ENCODE results near the gene NEK6.

Gene NEK6

GRCh38 chr9:124389146-124389939 is 131.6 kb downstream of the NEK6 start:
- in situ Hi-C loops (cut with HindIII; ENCODE audit: low sequenced_read_pairs), result loop anchor here (10.0 kb wide), 1 partner anchor 265 kb away; no protein-coding TSS in a partner anchor

- in situ Hi-C loops (cut with HindIII; ENCODE audit: low sequenced_read_pairs), result no loop called here
These were observed 133.3 kb downstream of the NEK6 start for GRCh38 chr9:124390794-124391658.

DNA sequence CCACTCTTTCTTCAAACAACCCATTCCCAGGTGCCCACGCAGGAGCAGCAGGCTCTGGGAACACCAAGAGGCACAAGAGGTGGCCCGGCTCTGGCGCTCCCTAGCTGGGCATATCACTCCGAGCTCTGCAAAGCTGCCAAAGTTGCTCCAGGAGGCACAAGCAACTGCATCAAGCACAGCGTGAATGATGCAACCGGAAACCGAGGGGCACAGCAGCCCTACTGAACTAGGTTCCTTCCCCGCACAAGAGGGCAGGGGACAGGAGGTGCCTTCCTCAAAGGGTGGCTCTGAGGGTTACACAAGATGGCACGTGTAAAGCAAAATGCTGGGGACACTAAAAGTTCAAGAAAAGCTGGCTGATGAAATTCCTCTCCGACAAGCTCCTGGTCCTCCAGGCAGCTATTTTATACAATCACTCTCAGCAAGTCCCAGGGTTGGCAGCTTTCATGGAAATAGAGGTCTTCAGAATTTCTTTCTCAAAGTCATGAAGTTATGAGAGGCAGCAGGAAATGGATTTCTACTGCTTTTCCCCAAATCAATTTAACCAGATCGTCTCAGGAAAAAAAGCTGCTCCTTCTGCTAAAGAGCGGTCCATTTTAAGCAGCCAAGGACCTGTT is 134.6 kb downstream of the NEK6 start:
- in situ Hi-C loops (cut with HindIII; ENCODE audit: low sequenced_read_pairs), result no loop called here

DNA sequence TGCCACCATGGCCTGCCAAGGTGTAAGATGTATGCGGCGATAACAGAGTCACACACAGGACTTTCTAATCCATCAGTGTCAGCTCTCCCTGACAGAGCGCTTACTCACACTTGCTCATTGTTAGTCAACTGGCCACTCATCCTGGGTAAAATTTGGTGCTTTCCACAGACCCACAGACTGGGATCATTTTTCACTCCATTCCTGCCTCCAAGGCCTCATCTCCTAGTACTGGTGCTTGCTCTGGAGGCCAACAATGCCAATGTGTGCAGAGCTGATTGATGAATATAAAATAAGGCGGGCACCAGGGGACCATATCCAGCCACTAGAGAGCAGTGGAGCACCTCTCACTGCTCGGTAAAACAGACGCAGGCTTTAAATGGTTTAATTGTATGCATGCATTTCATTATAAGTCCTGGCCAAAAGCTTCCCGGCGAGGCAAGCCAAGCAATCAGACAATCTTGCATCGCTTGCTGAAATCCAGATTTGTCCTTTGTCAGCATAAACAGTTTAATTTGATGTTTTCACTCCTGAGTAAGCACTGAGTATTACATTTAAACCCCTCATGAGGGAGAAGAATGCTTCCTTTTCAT is 135.2 kb downstream of the NEK6 start:
- in situ Hi-C loops (cut with HindIII; ENCODE audit: low sequenced_read_pairs), result no loop called here

DNA sequence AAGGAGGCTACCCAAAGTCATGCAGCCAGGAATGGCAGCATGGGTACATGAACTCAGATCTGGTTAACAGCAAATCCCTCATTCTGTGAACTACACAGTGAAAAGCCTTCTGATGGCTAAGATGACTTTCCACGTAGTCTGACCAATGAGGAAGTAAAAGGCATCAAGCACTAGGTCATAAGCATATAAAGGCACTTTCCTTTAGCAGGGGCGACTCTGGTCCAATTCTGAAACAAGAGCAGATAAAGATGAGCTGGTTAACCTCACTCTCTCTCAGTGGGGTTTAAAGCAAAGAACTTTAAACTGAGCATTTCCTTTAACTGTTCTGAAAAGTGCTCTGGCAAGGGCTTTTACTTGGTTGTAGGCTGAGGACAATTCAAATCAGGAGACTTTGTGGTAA is 136.4 kb downstream of the NEK6 start:
- in situ Hi-C loops (cut with HindIII; ENCODE audit: low sequenced_read_pairs), result no loop called here

GRCh38 chr9:124394596-124394995 is 136.8 kb downstream of the NEK6 start:
- in situ Hi-C loops (cut with HindIII; ENCODE audit: low sequenced_read_pairs), result no loop called here

DNA sequence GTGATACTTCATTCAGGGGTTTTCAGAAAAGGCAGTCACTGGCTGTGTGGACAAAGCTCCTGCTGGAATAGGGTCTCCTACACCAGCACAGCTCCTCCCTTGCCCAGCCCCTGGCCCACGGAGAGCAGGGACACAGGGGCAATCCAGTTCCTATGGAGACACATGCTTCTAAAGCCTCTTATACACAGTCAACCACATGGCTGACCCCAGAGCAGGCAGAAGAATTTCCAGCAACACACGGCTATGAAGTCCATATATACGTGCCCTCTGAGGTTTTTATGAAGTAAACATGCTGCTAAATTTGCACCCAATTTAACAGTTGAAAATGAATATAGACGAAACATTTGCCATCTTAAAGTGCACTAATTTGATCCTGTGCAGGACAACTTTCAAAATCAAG is 138.1 kb downstream of the NEK6 start:
- in situ Hi-C loops (cut with HindIII; ENCODE audit: low sequenced_read_pairs), result no loop called here

- in situ Hi-C loops (cut with HindIII; ENCODE audit: low sequenced_read_pairs), result no loop called here
These were observed 140.6 kb downstream of the NEK6 start for GRCh38 chr9:124398191-124398935.

DNA sequence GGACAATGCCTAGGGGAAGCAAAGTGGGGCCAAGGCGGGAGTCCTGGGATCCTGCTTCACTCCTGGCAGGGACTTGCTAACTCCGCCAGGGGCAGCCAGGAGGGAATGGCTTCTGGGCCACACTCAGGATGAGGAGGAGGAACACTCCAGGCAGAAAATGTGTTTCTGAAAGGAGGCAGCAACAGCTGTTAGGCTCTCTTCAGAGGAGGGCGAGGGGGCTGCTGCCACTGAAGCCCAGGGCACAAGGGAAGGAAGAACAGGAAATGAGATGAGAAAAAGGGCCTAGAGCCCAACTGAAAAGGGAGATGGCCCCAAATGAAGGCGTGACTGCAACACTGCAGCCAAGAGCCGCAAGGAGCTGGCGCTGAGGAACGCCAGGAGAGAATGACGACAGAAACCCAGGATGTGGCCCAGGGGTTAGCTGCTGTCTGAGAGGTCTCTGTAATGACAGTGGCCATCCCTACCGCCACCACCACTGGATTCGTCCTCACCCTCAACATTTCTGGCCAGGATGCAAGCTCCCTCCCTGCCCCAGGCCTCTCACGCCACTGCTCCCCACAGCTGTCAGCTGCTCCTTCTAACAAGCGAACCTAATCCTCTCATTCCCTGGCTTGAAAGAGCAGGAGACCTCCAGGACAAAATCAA is 141.7 kb downstream of the NEK6 start:
- in situ Hi-C loops (cut with HindIII; ENCODE audit: low sequenced_read_pairs), result no loop called here

DNA sequence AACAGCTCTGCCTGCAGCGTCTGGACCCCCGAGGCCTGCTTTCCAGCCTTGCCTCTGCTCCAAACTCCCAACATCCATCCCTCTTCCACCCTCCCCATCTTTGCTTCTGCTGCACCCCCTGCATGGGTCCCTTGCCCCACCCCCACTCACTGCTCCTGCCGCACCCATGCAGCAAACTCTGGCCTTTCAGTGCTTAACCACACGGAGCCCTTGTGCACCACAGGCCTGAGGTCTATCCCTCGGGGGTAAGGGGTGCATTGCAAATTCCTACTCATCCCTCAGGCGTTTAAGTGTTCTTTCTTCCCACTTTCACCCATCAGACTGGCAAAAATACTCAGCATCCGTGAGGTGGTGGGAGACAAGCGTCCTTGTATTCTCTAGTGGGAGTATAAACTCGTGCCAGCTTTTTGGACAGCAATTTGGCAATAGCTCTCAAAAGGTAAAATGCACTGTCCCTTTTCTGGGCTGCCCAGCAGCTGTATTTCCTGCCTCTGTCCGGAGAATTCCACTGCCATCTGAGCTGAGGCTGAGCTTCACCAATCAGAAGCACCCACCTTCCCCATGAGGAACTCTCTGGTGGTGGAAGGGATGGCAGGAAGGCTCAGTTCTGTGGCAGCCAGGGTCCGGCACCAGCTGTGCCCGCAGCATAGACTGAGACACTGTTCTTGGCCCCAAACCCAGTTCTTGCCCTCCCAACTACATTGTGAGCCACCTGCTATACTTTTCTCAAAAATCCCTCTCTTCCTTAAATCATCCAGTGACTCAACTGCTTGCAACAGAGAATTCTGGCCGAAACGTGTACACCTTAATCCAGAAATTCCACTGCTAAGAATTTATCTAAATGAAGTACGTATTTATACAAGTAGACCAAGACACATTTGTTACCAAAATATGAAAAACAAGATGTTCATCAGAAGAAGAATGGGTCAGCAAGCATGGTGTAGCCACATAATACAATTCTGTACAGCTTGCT is 142.5 kb downstream of the NEK6 start:
- in situ Hi-C loops (cut with HindIII; ENCODE audit: low sequenced_read_pairs), result no loop called here
